GM12864 (cell line): ENCODE data around the gene PAPPA2.
"Not testable (repeated sequence)": the region's sequence is repeated elsewhere in the genome, so short reads cannot be mapped to it uniquely, and the experiment has no call there.

Experiments used
- DNase-seq: peaks from one replicate; pipeline ENCODE4 v3.0.0-alpha.2; 2011; ENCODE audit warnings: low read depth
- H3K4me3 ChIP-seq: 2 replicates; pipeline ENCODE4 v1.5.1; 2011; ENCODE audit warnings: mild to moderate bottlenecking, low read depth, low read length, control low read depth
- TF ChIP-seq, protein P1 (sequence below): IDR thresholded peaks from 2 replicates; pipeline ENCODE4 v1.5.1; 2011; ENCODE audit warnings: low read depth, mild to moderate bottlenecking, moderate library complexity, low read length, control low read depth, inconsistent platforms; ENCODE audit errors: missing control alignments

Gene PAPPA2

GRCh38 chr1:176617881-176618280 is 154.9 kb downstream of the PAPPA2 start:
- DNase-seq: no peak
- TF ChIP-seq, protein P1, sequence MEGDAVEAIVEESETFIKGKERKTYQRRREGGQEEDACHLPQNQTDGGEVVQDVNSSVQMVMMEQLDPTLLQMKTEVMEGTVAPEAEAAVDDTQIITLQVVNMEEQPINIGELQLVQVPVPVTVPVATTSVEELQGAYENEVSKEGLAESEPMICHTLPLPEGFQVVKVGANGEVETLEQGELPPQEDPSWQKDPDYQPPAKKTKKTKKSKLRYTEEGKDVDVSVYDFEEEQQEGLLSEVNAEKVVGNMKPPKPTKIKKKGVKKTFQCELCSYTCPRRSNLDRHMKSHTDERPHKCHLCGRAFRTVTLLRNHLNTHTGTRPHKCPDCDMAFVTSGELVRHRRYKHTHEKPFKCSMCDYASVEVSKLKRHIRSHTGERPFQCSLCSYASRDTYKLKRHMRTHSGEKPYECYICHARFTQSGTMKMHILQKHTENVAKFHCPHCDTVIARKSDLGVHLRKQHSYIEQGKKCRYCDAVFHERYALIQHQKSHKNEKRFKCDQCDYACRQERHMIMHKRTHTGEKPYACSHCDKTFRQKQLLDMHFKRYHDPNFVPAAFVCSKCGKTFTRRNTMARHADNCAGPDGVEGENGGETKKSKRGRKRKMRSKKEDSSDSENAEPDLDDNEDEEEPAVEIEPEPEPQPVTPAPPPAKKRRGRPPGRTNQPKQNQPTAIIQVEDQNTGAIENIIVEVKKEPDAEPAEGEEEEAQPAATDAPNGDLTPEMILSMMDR: no peak
- H3K4me3 ChIP-seq: no peak overlapping the region

DNA sequence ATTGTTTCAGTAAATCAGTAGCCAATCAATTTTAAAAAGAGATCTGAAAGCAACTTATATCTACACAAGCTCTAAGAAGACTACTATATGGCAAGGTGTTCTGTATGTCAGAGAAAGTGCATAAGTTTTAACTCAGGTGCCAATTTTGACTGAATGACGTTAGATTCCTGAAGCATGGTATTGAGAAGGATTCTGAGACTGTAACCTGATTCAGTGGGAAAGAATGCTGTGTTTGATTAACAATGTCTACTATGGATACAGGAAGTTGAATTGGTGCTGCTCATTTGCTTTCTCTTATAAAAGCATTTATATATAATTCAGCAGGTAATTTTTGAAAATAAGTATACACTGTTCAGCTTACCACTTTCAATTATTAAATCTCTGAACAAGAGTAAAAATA is 156.3 kb downstream of the PAPPA2 start:
- DNase-seq: no peak
- H3K4me3 ChIP-seq: no peak overlapping the region
- TF ChIP-seq, protein P1: no peak

- DNase-seq: no peak
- H3K4me3 ChIP-seq: no peak overlapping the region
- TF ChIP-seq, protein P1: no peak
Measured at GRCh38 chr1:176625365-176625764, 162.4 kb downstream of the PAPPA2 start.

- TF ChIP-seq, protein P1: no peak
- DNase-seq: no peak
- no peak overlapping the region for H3K4me3 ChIP-seq
Measured at GRCh38 chr1:176626572-176627061, 163.6 kb downstream of the PAPPA2 start.

DNA sequence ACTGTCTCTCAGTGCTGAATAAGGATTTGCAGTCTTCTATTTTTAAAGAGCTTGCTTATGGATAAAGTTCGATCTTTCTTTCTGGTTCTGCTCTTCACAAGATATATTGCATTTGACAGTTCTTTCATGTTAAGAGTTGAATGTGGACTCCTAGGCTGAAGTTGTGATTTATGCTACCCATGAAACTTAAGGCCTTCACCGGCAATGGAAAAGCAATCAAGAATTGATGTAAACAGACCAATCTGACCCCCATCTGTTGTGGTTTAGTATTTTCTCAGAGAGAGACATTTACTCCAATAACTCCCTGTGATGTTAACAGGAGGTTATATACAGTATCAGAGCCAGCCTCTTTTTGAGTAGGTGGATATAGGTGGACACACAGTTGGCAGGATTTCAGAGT is 165.8 kb downstream of the PAPPA2 start:
- no peak for DNase-seq
- TF ChIP-seq, protein P1: no peak
- H3K4me3 ChIP-seq: no peak overlapping the region

DNA sequence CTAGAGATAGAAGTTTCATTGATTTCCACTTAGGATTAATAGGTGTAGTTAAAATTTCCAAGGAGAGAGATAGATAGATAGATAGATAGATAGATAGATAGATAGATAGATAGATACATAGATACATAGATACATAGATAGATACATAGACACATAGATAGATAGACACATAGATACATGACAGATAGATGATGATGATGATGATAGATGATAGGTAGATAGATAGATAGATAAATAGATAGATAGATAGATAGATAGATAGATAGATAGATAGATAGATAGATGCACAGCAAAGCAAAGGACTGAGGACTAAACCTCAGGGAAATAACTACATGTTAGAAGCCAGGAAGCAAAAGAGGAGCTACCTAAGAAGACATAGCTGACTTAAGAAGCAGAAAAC is 171.8 kb downstream of the PAPPA2 start:
- DNase-seq, H3K4me3 ChIP-seq: not testable (repeated sequence)

- H3K4me3 ChIP-seq: no peak overlapping the region
- TF ChIP-seq, protein P1: no peak
- no peak for DNase-seq
Measured at GRCh38 chr1:176638713-176639526, 175.9 kb downstream of the PAPPA2 start.
